Hepatocyte (in vitro differentiated cells): ENCODE results near the gene RHCG.

Experiments used
- CTCF ChIP-seq: fragments of 200-600 bp; sonication (generic); IDR thresholded peaks from 2 replicates; pipeline ENCODE4 v1.5.1; 2016; ENCODE audit warnings: antibody characterized with exemption, mild to moderate bottlenecking; ENCODE audit not compliant: poor library complexity
- EZH2phosphoT487 ChIP-seq: fragments of 200-600 bp; sonication (generic); IDR thresholded peaks from one replicate; pipeline ENCODE4 v1.6.1; 2018; ENCODE audit warnings: antibody characterized with exemption, mild to moderate bottlenecking, low read depth, moderate library complexity; ENCODE audit not compliant: unreplicated experiment, severe bottlenecking

GRCh38 chr15:89514596-89515406 lies 18.4 kb upstream of the RHCG start:
- TF ChIP-seq CTCF (no peak), EZH2phosphoT487 (no peak)
